ENCODE measurements around the gene ZNF662.

The ZNF662 gene

GRCh38 chr3:42892169-42892568 is 13.8 kb upstream of the ZNF662 start:
- Histone ChIP-seq H3K4me3 (ENCODE audit: low read depth, low read length) (no peak overlapping the region), H3K27ac (no peak overlapping the region), H3K27me3 (replicated peaks) (peaks cover 3% of the 10 kb centered on the region), H3K36me3 (replicated peaks) (no peaks in the 10 kb centered on the region)
- DNase-seq = no peak
- TF ChIP-seq CTCF (IDR thresholded peaks at IDR 0.05; ENCODE audit: low read depth, low read length, missing control alignments) = no peak
- in situ Hi-C loops (cut with HindIII; ENCODE audit: low pct_ligation_motif_present, low sequenced_read_pairs) = no loop called here

GRCh38 chr3:42892807-42893206 is 13.1 kb upstream of the ZNF662 start:
- no peak for TF ChIP-seq CTCF (IDR thresholded peaks at IDR 0.05; ENCODE audit: low read depth, low read length, missing control alignments)
- no peak overlapping the region for H3K27ac ChIP-seq
- in situ Hi-C loops (cut with HindIII; ENCODE audit: low pct_ligation_motif_present, low sequenced_read_pairs) = no loop called here
- no peaks in the 10 kb centered on the region for H3K27me3 ChIP-seq (replicated peaks)
- no peak for DNase-seq
- H3K4me3 ChIP-seq (ENCODE audit: low read depth, low read length) = no peak overlapping the region
- H3K36me3 ChIP-seq (replicated peaks) = no peaks in the 10 kb centered on the region

- in situ Hi-C loops (cut with HindIII; ENCODE audit: low pct_ligation_motif_present, low sequenced_read_pairs) = no loop called here
Observed at GRCh38 chr3:42894698-42895579, 11.0 kb upstream of the ZNF662 start.

GRCh38 chr3:42895580-42895868 is 10.4 kb upstream of the ZNF662 start:
- Histone ChIP-seq H3K4me3 (ENCODE audit: low read depth, low read length) (no peak overlapping the region), H3K27ac (no peak overlapping the region), H3K36me3 (replicated peaks) (no peaks in the 10 kb centered on the region), H3K27me3 (replicated peaks) (no peaks in the 10 kb centered on the region)
- in situ Hi-C loops (cut with HindIII; ENCODE audit: low pct_ligation_motif_present, low sequenced_read_pairs) = no loop called here
- no peak for DNase-seq
- no peak for TF ChIP-seq CTCF (IDR thresholded peaks at IDR 0.05; ENCODE audit: low read depth, low read length, missing control alignments)

More at GRCh38 chr3:42894698-42895579, 11.0 kb upstream of the ZNF662 start:
- H3K36me3 ChIP-seq (replicated peaks) = no peaks in the 10 kb centered on the region
- H3K27ac ChIP-seq = no peak overlapping the region
- no peak for DNase-seq
- H3K4me3 ChIP-seq (ENCODE audit: low read depth, low read length) = no peak overlapping the region
- no peak for TF ChIP-seq CTCF (IDR thresholded peaks at IDR 0.05; ENCODE audit: low read depth, low read length, missing control alignments)
- no peaks in the 10 kb centered on the region for H3K27me3 ChIP-seq (replicated peaks)

GRCh38 chr3:42898896-42899675 is 6.9 kb upstream of the ZNF662 start:
- H3K36me3 ChIP-seq (replicated peaks) = no peaks in the 10 kb centered on the region
- peaks cover under 1% of the 10 kb centered on the region for H3K27me3 ChIP-seq (replicated peaks)
- no peak overlapping the region for H3K4me3 ChIP-seq (ENCODE audit: low read depth, low read length)
- no peak overlapping the region for H3K27ac ChIP-seq
- in situ Hi-C loops (cut with HindIII; ENCODE audit: low pct_ligation_motif_present, low sequenced_read_pairs) = no loop called here
- no peak for TF ChIP-seq CTCF (IDR thresholded peaks at IDR 0.05; ENCODE audit: low read depth, low read length, missing control alignments)
- DNase-seq = no peak

All from brain microvascular endothelial cell (primary cell).